ENCODE measurements around the gene SDK1.
"Not testable (repeated sequence)": the region's sequence is repeated elsewhere in the genome, so short reads cannot be mapped to it uniquely, and the experiment has no call there.

SDK1 gene

GRCh38 chr7:3574386-3574785 is 273.3 kb downstream of the SDK1 start:
- ATAC-seq (no peak), DNase-seq (no peak)
- Mint-ChIP-seq H3K4me1 (no peaks in the 10 kb centered on the region), H3K27me3 (no peaks in the 10 kb centered on the region), H3K9me3 (peaks cover 15 to 21% of the 10 kb centered on the region in 2 donors), H3K27ac (no peak overlapping the region), H3K4me3 (no peak overlapping the region)

GRCh38 chr7:3575753-3576531 is 274.9 kb downstream of the SDK1 start:
- no peak for DNase-seq
- Mint-ChIP-seq H3K27ac (no peak overlapping the region), H3K4me1 (no peaks in the 10 kb centered on the region), H3K27me3 (no peaks in the 10 kb centered on the region), H3K9me3 (peaks cover 15 to 21% of the 10 kb centered on the region in 2 donors), H3K4me3 (no peak overlapping the region)
- no peak for ATAC-seq

GRCh38 chr7:3578399-3578798 is 277.3 kb downstream of the SDK1 start:
- H3K4me1 Mint-ChIP-seq, result no peaks in the 10 kb centered on the region
- no peak overlapping the region for H3K4me3 Mint-ChIP-seq
- no peaks in the 10 kb centered on the region for H3K27me3 Mint-ChIP-seq
- DNase-seq (no peak), ATAC-seq (no peak)
- H3K9me3 Mint-ChIP-seq, result peaks cover 15 to 21% of the 10 kb centered on the region in 2 donors
- H3K27ac Mint-ChIP-seq, result no peak overlapping the region

GRCh38 chr7:3579638-3580219 is 278.7 kb downstream of the SDK1 start:
- Mint-ChIP-seq H3K4me1 (no peaks in the 10 kb centered on the region), H3K9me3 (peaks cover 15 to 21% of the 10 kb centered on the region in 2 donors), H3K27ac (no peak overlapping the region), H3K27me3 (no peaks in the 10 kb centered on the region), H3K4me3 (no peak overlapping the region)
- ATAC-seq (no peak), DNase-seq (no peak)

DNA sequence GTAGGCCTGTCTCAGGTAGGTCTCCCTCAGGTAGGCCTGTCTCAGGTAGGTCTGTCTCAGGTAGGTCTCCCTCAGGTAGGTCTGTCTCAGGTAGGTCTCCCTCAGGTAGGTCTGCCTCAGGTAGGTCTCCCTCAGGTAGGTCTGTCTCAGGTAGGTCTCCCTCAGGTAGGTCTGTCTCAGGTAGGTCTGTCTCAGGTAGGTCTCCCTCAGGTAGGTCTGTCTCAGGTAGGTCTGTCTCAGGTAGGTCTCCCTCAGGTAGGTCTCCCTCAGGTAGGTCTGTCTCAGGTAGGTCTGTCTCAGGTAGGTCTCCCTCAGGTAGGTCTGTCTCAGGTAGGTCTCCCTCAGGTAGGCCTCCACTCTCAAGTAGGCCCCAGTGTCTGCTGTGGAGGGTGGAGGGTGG is 281.1 kb downstream of the SDK1 start:
- peaks cover 12 to 16% of the 10 kb centered on the region in 2 donors for H3K9me3 Mint-ChIP-seq
- not testable (repeated sequence) for H3K4me1 Mint-ChIP-seq, DNase-seq, ATAC-seq, H3K27ac Mint-ChIP-seq, H3K27me3 Mint-ChIP-seq, H3K4me3 Mint-ChIP-seq

DNA sequence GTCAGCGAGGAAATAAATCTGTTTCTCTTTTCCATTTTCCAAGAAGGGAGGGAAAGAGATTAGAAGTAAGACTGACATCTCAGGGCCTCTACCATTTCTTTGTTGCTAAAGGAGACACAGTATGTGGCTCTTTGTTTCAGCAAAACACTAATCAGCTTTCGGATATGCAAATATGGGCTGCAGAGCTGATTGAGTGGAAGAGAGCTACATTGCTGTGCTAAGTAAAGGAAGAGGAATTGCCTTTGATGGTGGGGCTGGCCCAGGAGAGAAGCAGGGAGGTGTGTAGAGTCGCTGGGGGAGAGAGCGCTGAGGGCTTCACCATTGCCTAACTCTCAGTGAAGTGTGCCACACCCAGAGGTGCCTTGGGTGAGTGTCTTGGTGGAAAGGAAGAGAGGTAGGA is 284.8 kb downstream of the SDK1 start:
- Mint-ChIP-seq H3K9me3 (no peaks in the 10 kb centered on the region), H3K27me3 (no peaks in the 10 kb centered on the region), H3K4me3 (no peak overlapping the region), H3K27ac (no peak overlapping the region), H3K4me1 (no peaks in the 10 kb centered on the region)
- ATAC-seq (no peak), DNase-seq (no peak)

GRCh38 chr7:3588341-3588740 is 287.3 kb downstream of the SDK1 start:
- no peak overlapping the region for H3K27ac Mint-ChIP-seq
- H3K9me3 Mint-ChIP-seq, result no peaks in the 10 kb centered on the region
- no peak for ATAC-seq
- H3K27me3 Mint-ChIP-seq, result no peaks in the 10 kb centered on the region
- no peak for DNase-seq
- no peak overlapping the region for H3K4me3 Mint-ChIP-seq
- H3K4me1 Mint-ChIP-seq, result no peaks in the 10 kb centered on the region

GRCh38 chr7:3589752-3590151 is 288.7 kb downstream of the SDK1 start:
- H3K4me1 Mint-ChIP-seq, result no peaks in the 10 kb centered on the region
- H3K9me3 Mint-ChIP-seq, result no peaks in the 10 kb centered on the region
- H3K27ac Mint-ChIP-seq, result no peak overlapping the region
- ATAC-seq (no peak), DNase-seq (no peak)
- H3K4me3 Mint-ChIP-seq, result no peak overlapping the region
- H3K27me3 Mint-ChIP-seq, result no peaks in the 10 kb centered on the region

GRCh38 chr7:3591219-3591618 is 290.2 kb downstream of the SDK1 start:
- Mint-ChIP-seq H3K4me3 (no peak overlapping the region), H3K9me3 (no peaks in the 10 kb centered on the region), H3K4me1 (no peaks in the 10 kb centered on the region), H3K27ac (no peak overlapping the region), H3K27me3 (no peaks in the 10 kb centered on the region)
- DNase-seq (no peak), ATAC-seq (no peak)

DNA sequence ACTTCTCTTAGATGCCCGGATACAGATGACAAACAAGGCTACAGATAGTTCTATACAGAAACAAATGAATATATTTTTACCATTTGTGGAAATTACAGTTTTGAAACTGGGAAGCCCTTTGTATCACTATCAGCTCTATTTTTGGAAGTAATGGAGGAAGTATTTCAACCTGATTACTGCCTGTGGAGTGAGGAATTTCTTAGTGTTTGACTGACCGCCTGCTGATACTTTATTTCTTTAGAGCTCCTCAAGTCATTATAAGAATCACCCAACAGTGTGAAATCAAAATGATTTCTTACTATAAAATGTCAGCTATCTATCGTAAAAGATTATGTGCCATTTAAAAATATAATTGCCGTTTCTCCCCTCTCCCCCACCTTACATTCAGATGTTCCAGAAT is 290.9 kb downstream of the SDK1 start:
- H3K27me3 Mint-ChIP-seq, result no peaks in the 10 kb centered on the region
- ATAC-seq, result no peak
- no peak overlapping the region for H3K4me3 Mint-ChIP-seq
- H3K9me3 Mint-ChIP-seq, result no peaks in the 10 kb centered on the region
- H3K27ac Mint-ChIP-seq, result no peak overlapping the region
- DNase-seq, result no peak
- no peaks in the 10 kb centered on the region for H3K4me1 Mint-ChIP-seq

DNA sequence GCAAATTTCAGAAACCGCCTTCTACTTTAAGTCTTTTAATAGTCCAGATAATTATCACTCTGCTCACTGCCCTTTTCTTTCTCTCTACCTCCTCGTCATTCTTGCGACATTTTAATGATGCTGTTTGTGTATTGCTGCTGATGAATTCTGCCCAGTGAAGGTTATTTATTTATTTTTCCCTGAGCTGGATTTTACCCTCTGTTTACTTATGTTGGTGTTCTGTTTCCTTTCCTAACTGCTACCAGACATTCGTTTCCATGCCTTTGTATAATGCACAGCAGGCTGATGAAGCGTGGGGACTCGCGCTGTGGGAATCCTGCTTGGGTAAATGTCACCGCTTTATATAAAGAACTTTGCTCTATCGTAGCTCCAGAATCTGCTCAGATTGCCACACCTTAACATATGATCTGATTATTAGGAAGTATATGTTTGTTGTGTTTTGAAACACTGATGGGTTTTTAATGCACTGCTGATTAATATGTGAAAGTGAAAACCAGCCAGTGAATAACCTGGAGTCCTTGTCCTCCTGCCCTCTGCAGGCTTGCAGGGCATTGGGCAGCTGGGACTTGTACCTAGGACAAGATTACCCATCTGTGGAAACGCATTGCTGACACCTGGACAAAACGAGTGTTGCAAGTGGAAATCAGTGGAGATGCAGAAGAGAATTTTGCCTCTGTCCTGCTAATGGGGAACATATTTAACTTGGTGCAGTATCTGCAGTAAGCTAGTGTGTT is 291.5 kb downstream of the SDK1 start:
- ATAC-seq (no peak), DNase-seq (no peak)
- H3K9me3 Mint-ChIP-seq, result no peaks in the 10 kb centered on the region
- no peaks in the 10 kb centered on the region for H3K4me1 Mint-ChIP-seq
- no peak overlapping the region for H3K27ac Mint-ChIP-seq
- no peaks in the 10 kb centered on the region for H3K27me3 Mint-ChIP-seq
- H3K4me3 Mint-ChIP-seq, result no peak overlapping the region

DNA sequence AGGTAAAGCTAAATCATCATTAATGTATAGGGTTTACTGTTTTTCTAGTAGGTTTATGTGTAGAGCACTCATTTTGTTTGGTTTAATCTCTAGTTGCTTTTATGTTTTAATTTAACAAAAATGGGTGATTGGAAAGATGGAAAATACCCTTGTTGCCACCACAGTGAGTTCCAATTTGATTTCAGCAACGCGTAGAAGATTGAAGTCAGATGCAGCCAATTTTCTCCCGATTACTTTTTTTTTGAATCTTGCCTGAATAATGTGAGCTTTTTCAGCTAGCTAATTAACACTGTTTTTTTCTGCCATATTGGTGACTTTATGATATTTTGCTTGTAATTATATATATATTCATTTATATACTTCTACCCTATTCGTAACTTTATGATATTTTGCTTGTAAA is 293.8 kb downstream of the SDK1 start:
- H3K27me3 Mint-ChIP-seq, result no peaks in the 10 kb centered on the region
- no peak overlapping the region for H3K4me3 Mint-ChIP-seq
- no peaks in the 10 kb centered on the region for H3K9me3 Mint-ChIP-seq
- no peak for ATAC-seq
- DNase-seq, result no peak
- H3K27ac Mint-ChIP-seq, result no peak overlapping the region
- H3K4me1 Mint-ChIP-seq, result no peaks in the 10 kb centered on the region

DNA sequence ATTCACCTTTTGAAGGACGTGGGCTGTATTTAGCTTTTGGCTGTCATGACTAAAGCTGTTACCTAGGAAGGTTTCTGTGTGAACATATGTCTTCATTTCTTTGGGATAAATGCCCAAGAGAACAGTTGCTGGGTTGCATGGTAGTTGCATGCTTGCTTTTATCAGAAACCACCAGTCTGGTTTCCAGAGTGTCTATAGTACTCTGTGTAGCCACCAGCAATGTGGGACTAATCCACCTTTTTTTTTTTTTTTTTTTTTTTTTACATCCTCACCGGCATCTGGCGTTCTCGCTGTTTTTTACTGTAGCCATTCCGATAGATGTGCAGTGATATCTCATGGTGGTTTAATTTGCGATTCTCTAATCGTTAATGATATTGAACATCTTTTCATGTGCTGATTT is 297.8 kb downstream of the SDK1 start:
- no peak for ATAC-seq
- Mint-ChIP-seq H3K27ac (peak overlapping the region in 1 of 2 donors; percentile 8), H3K4me1 (no peaks in the 10 kb centered on the region), H3K27me3 (no peaks in the 10 kb centered on the region), H3K9me3 (peaks cover 0 to 4% of the 10 kb centered on the region in 2 donors), H3K4me3 (no peak overlapping the region)
- no peak for DNase-seq

GRCh38 chr7:3605222-3605621 is 304.2 kb downstream of the SDK1 start:
- no peak overlapping the region for H3K4me3 Mint-ChIP-seq
- DNase-seq (no peak), ATAC-seq (no peak)
- no peaks in the 10 kb centered on the region for H3K4me1 Mint-ChIP-seq
- H3K27me3 Mint-ChIP-seq, result no peaks in the 10 kb centered on the region
- peaks cover 5 to 11% of the 10 kb centered on the region in 2 donors for H3K9me3 Mint-ChIP-seq
- no peak overlapping the region for H3K27ac Mint-ChIP-seq

DNA sequence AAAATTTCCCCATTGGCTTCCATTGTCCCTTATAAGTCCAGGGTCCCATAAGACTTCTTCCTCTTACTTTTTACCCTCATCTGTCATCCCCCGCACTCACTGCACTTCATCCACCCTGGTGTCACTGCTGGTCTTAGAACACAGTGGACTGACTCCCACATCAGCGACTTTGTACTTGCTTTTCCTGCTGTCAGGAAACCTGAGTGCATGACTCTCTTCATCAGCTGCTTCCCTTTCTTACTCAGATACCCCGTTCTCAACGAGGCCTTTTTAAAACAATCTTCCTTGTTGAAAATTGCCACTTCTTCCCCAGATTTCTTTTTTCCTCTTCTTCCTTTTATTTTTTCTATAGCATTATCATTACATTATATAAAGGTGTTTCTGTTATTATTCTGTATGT is 305.4 kb downstream of the SDK1 start:
- Mint-ChIP-seq H3K27me3 (no peaks in the 10 kb centered on the region), H3K4me3 (no peak overlapping the region)
- no peak for DNase-seq

DNA sequence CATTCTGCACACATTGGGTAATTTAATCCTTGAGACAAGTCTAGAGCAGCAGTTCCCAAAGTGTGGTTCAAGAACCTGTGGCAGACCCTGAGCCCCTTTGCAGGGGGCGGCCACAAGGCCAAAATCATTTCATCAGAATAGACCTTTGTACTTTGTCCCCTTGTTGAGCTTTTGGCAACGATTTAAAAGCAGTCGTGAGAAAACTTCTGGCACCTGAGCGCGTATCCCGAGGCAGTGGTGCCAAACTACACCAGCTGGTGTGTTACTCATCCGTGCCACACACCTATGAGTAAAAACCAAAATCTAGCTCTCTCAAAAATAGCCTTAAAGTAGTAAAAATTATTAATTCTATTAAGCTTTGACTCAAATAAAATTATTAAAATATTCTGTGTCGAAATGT is 306.8 kb downstream of the SDK1 start:
- H3K9me3 Mint-ChIP-seq, result peaks cover 5 to 11% of the 10 kb centered on the region in 2 donors
- ATAC-seq (no peak), DNase-seq (no peak)
- H3K4me1 Mint-ChIP-seq, result no peaks in the 10 kb centered on the region
- H3K4me3 Mint-ChIP-seq, result no peak overlapping the region
- no peak overlapping the region for H3K27ac Mint-ChIP-seq
- no peaks in the 10 kb centered on the region for H3K27me3 Mint-ChIP-seq

More for the DNA sequence above, 305.4 kb downstream of the SDK1 start:
- H3K9me3 Mint-ChIP-seq, result peaks cover 5 to 11% of the 10 kb centered on the region in 2 donors
- H3K27ac Mint-ChIP-seq, result no peak overlapping the region
- no peak for ATAC-seq
- no peaks in the 10 kb centered on the region for H3K4me1 Mint-ChIP-seq

Data from stimulated activated naive CD8-positive, alpha-beta T cell treated with anti-CD3 and anti-CD28 coated beads, Interleukin-15, amount 100 ng/mL, for 72 hours (primary cell).